Esophagus muscularis mucosa (tissue), 4 donors: Measurements from ENCODE around the gene DNMBP. TPM values are rescaled to one million over a fixed set of nuclear protein-coding genes. Genes with fewer than 3 reads are reported as not detected.

ENCODE experiments used
- DNase-seq: peaks from one replicate; pipeline ENCODE4 v3.0.0-alpha.2; 2017; ENCODE audit errors: extremely low spot score
- H3K27ac ChIP-seq, 4 donors: fragments of 200-600 bp; sonication (generic); replicated peaks in 1 of 4; 1 replicate in 3 of 4; 2 replicates in 1 of 4; pipeline ENCODE4 v1.5.1; 2016 to 2019; ENCODE audit warnings: mild to moderate bottlenecking in 1 of 4
- H3K27me3 ChIP-seq, 4 donors: fragments of 200-600 bp; sonication (generic); one replicate each; pipeline versions ENCODE4 v1.5.1 to v1.6.0; 2016 to 2019
- H3K36me3 ChIP-seq, 4 donors: fragments of 200-600 bp; sonication (generic); one replicate each; pipeline ENCODE4 v1.5.1; 2016 to 2019
- H3K4me1 ChIP-seq, 4 donors: fragments of 200-600 bp; sonication (generic); one replicate each; pipeline ENCODE4 v1.5.1; 2016 to 2019
- H3K4me3 ChIP-seq, 4 donors: fragments of 200-600 bp; sonication (generic); 1 replicate in 2 of 4; 2 replicates in 2 of 4; pipeline ENCODE4 v1.5.1; 2016 to 2019; ENCODE audit warnings: mild to moderate bottlenecking in 4 of 4, moderate library complexity in 1 of 4
- H3K9me3 ChIP-seq, 4 donors: fragments of 200-600 bp; sonication (generic); 1 replicate in 3 of 4; 2 replicates in 1 of 4; pipeline ENCODE4 v1.5.1; 2016 to 2019
- CTCF ChIP-seq, 3 experiments: fragments of 200-600 bp in 2 of 3; fragments of 450-650 bp in 1 of 3; sonication (generic) in 2 of 3; IDR thresholded peaks; one replicate each; pipeline ENCODE4 v1.5.1; 2017 to 2019; ENCODE audit warnings: antibody characterized with exemption in 3 of 3, mild to moderate bottlenecking in 2 of 3, moderate library complexity in 1 of 3
- EP300 ChIP-seq: sonication (generic); formaldehyde crosslinking; IDR thresholded peaks from one replicate; pipeline ENCODE4 v1.6.1; 2017; ENCODE audit warnings: antibody characterized with exemption
- POLR2A ChIP-seq: fragments of 450-650 bp; IDR thresholded peaks from one replicate; pipeline ENCODE4 v1.6.1; 2017; ENCODE audit warnings: antibody characterized with exemption, moderate library complexity, mild to moderate bottlenecking, low read depth
- POLR2AphosphoS5 ChIP-seq, 2 donors: sonication (generic); formaldehyde crosslinking; IDR thresholded peaks; one replicate each; pipeline ENCODE4 v1.6.1; 2017; ENCODE audit warnings: antibody characterized with exemption in 2 of 2
- WGBS: methylation state at CpG from one replicate; pipeline ENCODE4 v1.1.5; 2018; 5-methylcytosine and 5-hydroxymethylcytosine counted together
- intact Hi-C: fragments of 100-400 bp; cut with DNase I; formaldehyde crosslinking; loops from one replicate; pipeline ENCODE4 v1.15.1; 2023
- total RNA-seq, 4 donors: library from RNA; depleted of rRNA; stranded (reverse); fragments of >200 nt; gene quantifications; one replicate each; pipeline versions ENCODE4 v1.1.0 to v1.2.1, GENCODE V29; 2016

DNMBP gene
- total RNA-seq, 4 donors from 2014 or later: 14.5 to 21.6 (median 17.4) TPM

- Histone ChIP-seq H3K4me1 (peaks cover 15 to 31% (median 24%) of the 10 kb centered on the region in 4 donors), H3K27me3 (no peaks in the 10 kb centered on the region), H3K36me3 (no peaks in the 10 kb centered on the region), H3K4me3 (no peak overlapping the region), H3K9me3 (no peaks in the 10 kb centered on the region), H3K27ac (no peak overlapping the region)
- peak; percentile 97 for DNase-seq
- intact Hi-C loops: loop anchor here (1.0 kb wide), 1 partner anchor 200 kb away; no protein-coding TSS in a partner anchor
- WGBS: 16% methylated on average over 7 of the region's 7 CpGs
- TF ChIP-seq CTCF (IDR thresholded peaks at IDR 0.05) (peak in 2 of 3 experiments; percentile 93 to 95), POLR2A (no peak), POLR2AphosphoS5 (IDR thresholded peaks at IDR 0.05) (peak in 1 of 2 donors; percentile 28)
These were observed 36.3 kb upstream of the DNMBP start for GRCh38 chr10:100046021-100046486.

GRCh38 chr10:100045592-100045991 lies 35.8 kb upstream of the DNMBP start:
- Histone ChIP-seq H3K27me3 (no peaks in the 10 kb centered on the region), H3K9me3 (no peaks in the 10 kb centered on the region), H3K36me3 (no peaks in the 10 kb centered on the region), H3K4me3 (no peak overlapping the region), H3K4me1 (peaks cover 15 to 31% (median 24%) of the 10 kb centered on the region in 4 donors), H3K27ac (no peak overlapping the region)
- DNase-seq: no peak
- whole genome bisulfite sequencing: 69% methylated on average over 2 of the region's 2 CpGs
- intact Hi-C loops: no loop called here
- TF ChIP-seq POLR2A (no peak), EP300 (no peak), CTCF (IDR thresholded peaks at IDR 0.05) (no peak), POLR2AphosphoS5 (IDR thresholded peaks at IDR 0.05) (no peak)

GRCh38 chr10:100043796-100044195 lies 34.0 kb upstream of the DNMBP start:
- H3K4me3 ChIP-seq: no peak overlapping the region
- H3K9me3 ChIP-seq: no peaks in the 10 kb centered on the region
- no peaks in the 10 kb centered on the region for H3K27me3 ChIP-seq
- H3K4me1 ChIP-seq: peaks cover 15 to 35% (median 28%) of the 10 kb centered on the region in 4 donors
- intact Hi-C loops: no loop called here
- peak overlapping the region; percentile 47 to 64 (median 58) for H3K27ac ChIP-seq
- WGBS: 33% methylated on average over 3 of the region's 3 CpGs
- no peaks in the 10 kb centered on the region for H3K36me3 ChIP-seq
- DNase-seq: no peak
- TF ChIP-seq CTCF (IDR thresholded peaks at IDR 0.05) (no peak), POLR2A (no peak), POLR2AphosphoS5 (IDR thresholded peaks at IDR 0.05) (no peak), EP300 (no peak)

GRCh38 chr10:100043344-100043743 lies 33.6 kb upstream of the DNMBP start:
- H3K27ac ChIP-seq: peak overlapping the region; percentile 47 to 64 (median 58)
- 91% methylated on average over 2 of the region's 2 CpGs for WGBS
- H3K36me3 ChIP-seq: no peaks in the 10 kb centered on the region
- H3K9me3 ChIP-seq: no peaks in the 10 kb centered on the region
- TF ChIP-seq POLR2A (no peak), POLR2AphosphoS5 (IDR thresholded peaks at IDR 0.05) (no peak), CTCF (IDR thresholded peaks at IDR 0.05) (no peak), EP300 (no peak)
- H3K27me3 ChIP-seq: no peaks in the 10 kb centered on the region
- H3K4me3 ChIP-seq: no peak overlapping the region
- DNase-seq: no peak
- intact Hi-C loops: no loop called here
- H3K4me1 ChIP-seq: peaks cover 15 to 35% (median 30%) of the 10 kb centered on the region in 4 donors
